ENCODE data around the gene NR4A3. TPM values are rescaled to one million over a fixed set of nuclear protein-coding genes. Genes with fewer than 3 reads are reported as not detected.
A peak's percentile ranks its signal among the peaks of the same experiment; 100 is the strongest.

NR4A3 gene
- total RNA-seq, 3 donors from 2014 or later (not counting 1 experiment from before 2014, with no cell fraction given): 31.1 to 43.4 (median 38.6) TPM

GRCh38 chr9:99845063-99845462 is 23.4 kb downstream of the NR4A3 start:
- Histone ChIP-seq H3K4me3 (ENCODE audit: low read length) (no peak overlapping the region), H3K27me3 (ENCODE audit: control insufficient read depth, insufficient read depth, low read length) (no peaks in the 10 kb centered on the region), H3K9me3 (ENCODE audit: control insufficient read depth, insufficient read depth, low read length) (no peaks in the 10 kb centered on the region), H3K36me3 (ENCODE audit: control insufficient read depth, insufficient read depth, low read length) (no peaks in the 10 kb centered on the region), H3K4me1 (ENCODE audit: control insufficient read depth, insufficient read depth, low read length) (peaks cover 10% of the 10 kb centered on the region), H3K27ac (ENCODE audit: low read length) (no peak overlapping the region)
- TF ChIP-seq CTCF (IDR thresholded peaks at IDR 0.05): no peak
- H3K4me3 Mint-ChIP-seq: no peak overlapping the region
- H3K9me3 Mint-ChIP-seq: no peaks in the 10 kb centered on the region
- peaks cover 7% of the 10 kb centered on the region in 2 donors for H3K4me1 Mint-ChIP-seq
- 95% methylated on average over 4 of the region's 4 CpGs for WGBS (ENCODE audit: insufficient coverage)
- H3K36me3 Mint-ChIP-seq: no peaks in the 10 kb centered on the region
- no peaks in the 10 kb centered on the region for H3K27me3 Mint-ChIP-seq (ENCODE audit: low read depth in 2 of 2)
- DNase-seq (no peak), ATAC-seq (no peak)
- no peak overlapping the region for H3K27ac Mint-ChIP-seq
- intact Hi-C loops (cut with micrococcal nuclease): no loop called here

- Histone ChIP-seq H3K27me3 (ENCODE audit: control insufficient read depth, insufficient read depth, low read length) (no peaks in the 10 kb centered on the region), H3K27ac (ENCODE audit: low read length) (no peak overlapping the region), H3K9me3 (ENCODE audit: control insufficient read depth, insufficient read depth, low read length) (no peaks in the 10 kb centered on the region), H3K4me3 (ENCODE audit: low read length) (no peak overlapping the region), H3K36me3 (ENCODE audit: control insufficient read depth, insufficient read depth, low read length) (no peaks in the 10 kb centered on the region), H3K4me1 (ENCODE audit: control insufficient read depth, insufficient read depth, low read length) (peaks cover 29% of the 10 kb centered on the region)
- Mint-ChIP-seq H3K36me3 (no peaks in the 10 kb centered on the region), H3K27ac (no peak overlapping the region), H3K4me3 (no peak overlapping the region), H3K27me3 (ENCODE audit: low read depth in 2 of 2) (no peaks in the 10 kb centered on the region), H3K9me3 (no peaks in the 10 kb centered on the region), H3K4me1 (peaks cover 36% of the 10 kb centered on the region in 2 donors)
- no peak for TF ChIP-seq CTCF (IDR thresholded peaks at IDR 0.05)
- 93% methylated on average over 4 of the region's 7 CpGs for WGBS (ENCODE audit: insufficient coverage)
- ATAC-seq: no peak
- intact Hi-C loops (cut with micrococcal nuclease): no loop called here
- DNase-seq: no peak
Measured at GRCh38 chr9:99848447-99848846, 26.8 kb downstream of the NR4A3 start.

- Mint-ChIP-seq H3K36me3 (no peaks in the 10 kb centered on the region), H3K27me3 (ENCODE audit: low read depth in 2 of 2) (no peaks in the 10 kb centered on the region), H3K4me3 (peak overlapping the region; percentile 84), H3K9me3 (no peaks in the 10 kb centered on the region), H3K27ac (peak overlapping the region; percentile 88 to 92), H3K4me1 (peaks cover 36% of the 10 kb centered on the region in 2 donors)
- H3K9me3 ChIP-seq (ENCODE audit: control insufficient read depth, insufficient read depth, low read length): no peaks in the 10 kb centered on the region
- DNase-seq (peak in 1 of 2 donors; percentile 37), ATAC-seq (peak; percentile 30 to 52 (median 50))
- no peaks in the 10 kb centered on the region for H3K27me3 ChIP-seq (ENCODE audit: control insufficient read depth, insufficient read depth, low read length)
- H3K4me1 ChIP-seq (ENCODE audit: control insufficient read depth, insufficient read depth, low read length): peaks cover 32% of the 10 kb centered on the region
- H3K4me3 ChIP-seq (ENCODE audit: low read length): no peak overlapping the region
- TF ChIP-seq CTCF (IDR thresholded peaks at IDR 0.05): no peak
- intact Hi-C loops (cut with micrococcal nuclease): loop anchor here (2.0 kb wide), 3 partner anchors 24 to 56 kb away; partner anchors contain the start of gene STX17
- H3K36me3 ChIP-seq (ENCODE audit: control insufficient read depth, insufficient read depth, low read length): no peaks in the 10 kb centered on the region
- WGBS (ENCODE audit: insufficient coverage): no CpG with 5 or more reads among the region's 2 CpGs
- H3K27ac ChIP-seq (ENCODE audit: low read length): peak overlapping the region; percentile 66
Measured at GRCh38 chr9:99850736-99851499, 29.2 kb downstream of the NR4A3 start.

All from natural killer cell (primary cell).